ENCODE data around the gene DPH3. TPM values are rescaled to one million over a fixed set of nuclear protein-coding genes. Genes with fewer than 3 reads are reported as not detected.

DPH3 gene
- total RNA-seq, 2 experiments from 2014 or later: 18.2 to 19.9 TPM

- Mint-ChIP-seq H3K36me3 (ENCODE audit: low read depth) (peaks cover 84% of the 10 kb centered on the region), H3K4me3 (peak overlapping the region; percentile 57), H3K4me1 (ENCODE audit: low read depth) (peaks cover 93% of the 10 kb centered on the region), H3K27ac (peak overlapping the region; percentile 94), H3K27me3 (no peaks in the 10 kb centered on the region), H3K9me3 (peaks cover 8% of the 10 kb centered on the region)
- ChIA-PET POLR2A (interaction anchor here (0.6 to 6.8 kb wide), 11 partner anchors 10 to 1439 kb away, joined by 3 to 86 read pairs (median 3); partner anchors contain the start of genes DPH3, OXNAD1 and RFTN1), CTCF (interaction anchor here (1.0 to 9.9 kb wide), 4 partner anchors 12 to 178 kb away, joined by 4 to 120 read pairs (median 34); no protein-coding TSS in a partner anchor)
- TF ChIP-seq, protein P1, sequence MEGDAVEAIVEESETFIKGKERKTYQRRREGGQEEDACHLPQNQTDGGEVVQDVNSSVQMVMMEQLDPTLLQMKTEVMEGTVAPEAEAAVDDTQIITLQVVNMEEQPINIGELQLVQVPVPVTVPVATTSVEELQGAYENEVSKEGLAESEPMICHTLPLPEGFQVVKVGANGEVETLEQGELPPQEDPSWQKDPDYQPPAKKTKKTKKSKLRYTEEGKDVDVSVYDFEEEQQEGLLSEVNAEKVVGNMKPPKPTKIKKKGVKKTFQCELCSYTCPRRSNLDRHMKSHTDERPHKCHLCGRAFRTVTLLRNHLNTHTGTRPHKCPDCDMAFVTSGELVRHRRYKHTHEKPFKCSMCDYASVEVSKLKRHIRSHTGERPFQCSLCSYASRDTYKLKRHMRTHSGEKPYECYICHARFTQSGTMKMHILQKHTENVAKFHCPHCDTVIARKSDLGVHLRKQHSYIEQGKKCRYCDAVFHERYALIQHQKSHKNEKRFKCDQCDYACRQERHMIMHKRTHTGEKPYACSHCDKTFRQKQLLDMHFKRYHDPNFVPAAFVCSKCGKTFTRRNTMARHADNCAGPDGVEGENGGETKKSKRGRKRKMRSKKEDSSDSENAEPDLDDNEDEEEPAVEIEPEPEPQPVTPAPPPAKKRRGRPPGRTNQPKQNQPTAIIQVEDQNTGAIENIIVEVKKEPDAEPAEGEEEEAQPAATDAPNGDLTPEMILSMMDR (IDR thresholded peaks at IDR 0.05): no peak
- intact Hi-C loops (cut with micrococcal nuclease): no loop called here
- ATAC-seq (peak; percentile 29), DNase-seq (peak; percentile 59)
Measured at GRCh38 chr3:16304061-16305010, 39.6 kb upstream of the DPH3 start.

DNA sequence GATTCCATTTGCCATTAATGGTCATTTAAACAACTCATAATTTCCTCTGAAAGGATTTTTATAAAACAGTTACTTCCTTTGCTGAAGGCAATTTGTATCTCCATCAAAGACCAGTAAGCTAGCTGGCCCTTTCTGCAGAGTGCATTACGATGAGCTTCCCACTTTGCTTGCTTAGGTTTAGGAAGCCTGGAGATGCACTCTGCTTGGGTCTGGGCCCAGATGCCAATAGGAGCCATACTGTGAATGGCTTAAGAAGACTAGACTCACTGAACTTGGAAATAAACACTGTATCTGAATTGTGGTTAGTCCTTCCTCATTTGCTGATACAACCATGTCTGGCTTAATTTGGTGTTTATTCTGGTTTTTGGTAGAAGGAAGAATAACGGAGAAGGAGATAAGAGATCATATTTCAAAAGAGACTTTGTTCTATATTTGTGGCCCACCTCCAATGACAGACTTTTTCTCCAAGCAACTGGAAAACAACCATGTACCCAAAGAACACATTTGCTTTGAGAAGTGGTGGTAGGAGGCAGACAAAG lies 38.4 kb upstream of the DPH3 start:
- intact Hi-C loops (cut with micrococcal nuclease): no loop called here
- Mint-ChIP-seq H3K27me3 (no peaks in the 10 kb centered on the region), H3K4me3 (peak overlapping the region; percentile 73), H3K36me3 (ENCODE audit: low read depth) (peaks cover 86% of the 10 kb centered on the region), H3K4me1 (ENCODE audit: low read depth) (peaks cover 94% of the 10 kb centered on the region), H3K9me3 (peaks cover 7% of the 10 kb centered on the region), H3K27ac (peak overlapping the region; percentile 95)
- DNase-seq (no peak), ATAC-seq (no peak)
- TF ChIP-seq, protein P1 (IDR thresholded peaks at IDR 0.05): no peak
- ChIA-PET CTCF (interaction anchor here (6.1 to 9.9 kb wide), 2 partner anchors 11 to 15 kb away, joined by 60 to 120 read pairs; no protein-coding TSS in a partner anchor), POLR2A (interaction anchor here (1.3 to 6.8 kb wide), 4 partner anchors 11 to 217 kb away, joined by 3 to 86 read pairs (median 40); partner anchors contain the start of gene RFTN1)

- peak overlapping the region; percentile 95 for H3K27ac Mint-ChIP-seq
- TF ChIP-seq, protein P1 (IDR thresholded peaks at IDR 0.05): no peak
- DNase-seq (no peak), ATAC-seq (no peak)
- peaks cover 85% of the 10 kb centered on the region for H3K36me3 Mint-ChIP-seq (ENCODE audit: low read depth)
- H3K9me3 Mint-ChIP-seq: peaks cover 2% of the 10 kb centered on the region
- POLR2A ChIA-PET: interaction anchor here (0.6 to 6.8 kb wide), 6 partner anchors 10 to 703 kb away, joined by 3 to 86 read pairs (median 12); partner anchors contain the start of gene RFTN1
- H3K27me3 Mint-ChIP-seq: no peaks in the 10 kb centered on the region
- peaks cover 94% of the 10 kb centered on the region for H3K4me1 Mint-ChIP-seq (ENCODE audit: low read depth)
- intact Hi-C loops (cut with micrococcal nuclease): no loop called here
- CTCF ChIA-PET: interaction anchor here (0.9 to 9.9 kb wide), 5 partner anchors 10 to 859 kb away, joined by 3 to 120 read pairs (median 5); no protein-coding TSS in a partner anchor
- peak overlapping the region; percentile 73 for H3K4me3 Mint-ChIP-seq
Measured at GRCh38 chr3:16302082-16302631, 37.4 kb upstream of the DPH3 start.

DNA sequence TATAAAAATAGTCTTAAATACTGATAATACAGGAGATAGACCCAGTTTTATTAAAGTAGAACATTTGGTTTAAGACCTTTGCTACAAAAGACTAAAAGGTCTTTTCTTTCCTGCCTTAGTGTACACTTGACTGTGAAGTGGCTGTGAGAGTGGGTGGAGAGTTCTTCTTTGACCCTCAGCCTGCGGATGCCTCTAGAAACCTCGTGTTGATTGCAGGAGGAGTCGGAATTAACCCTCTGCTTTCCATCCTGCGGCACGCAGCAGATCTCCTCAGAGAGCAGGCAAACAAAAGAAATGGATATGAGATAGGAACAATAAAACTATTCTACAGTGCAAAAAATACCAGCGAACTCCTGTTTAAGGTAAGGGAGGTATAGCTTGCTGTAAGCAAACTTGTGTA lies 36.8 kb upstream of the DPH3 start:
- TF ChIP-seq, protein P1 (IDR thresholded peaks at IDR 0.05): no peak
- peaks cover 85% of the 10 kb centered on the region for H3K36me3 Mint-ChIP-seq (ENCODE audit: low read depth)
- ChIA-PET CTCF (interaction anchor here (0.9 to 9.9 kb wide), 5 partner anchors 9 to 859 kb away, joined by 3 to 120 read pairs (median 5); no protein-coding TSS in a partner anchor), POLR2A (interaction anchor here (0.6 to 6.8 kb wide), 11 partner anchors 9 to 702 kb away, joined by 3 to 86 read pairs (median 4); partner anchors contain the start of genes DPH3, OXNAD1 and RFTN1)
- peak overlapping the region; percentile 95 for H3K27ac Mint-ChIP-seq
- H3K4me3 Mint-ChIP-seq: peak overlapping the region; percentile 73
- H3K9me3 Mint-ChIP-seq: peaks cover 2% of the 10 kb centered on the region
- peak; percentile 71 for DNase-seq
- H3K4me1 Mint-ChIP-seq (ENCODE audit: low read depth): peaks cover 94% of the 10 kb centered on the region
- peak; percentile 38 for ATAC-seq
- no peaks in the 10 kb centered on the region for H3K27me3 Mint-ChIP-seq
- intact Hi-C loops (cut with micrococcal nuclease): no loop called here

Measured in activated CD8-positive, alpha-beta T cell treated with anti-CD3 and anti-CD28 coated beads for 36 hours (primary cell).